Stimulated activated CD4-positive, alpha-beta T cell treated with anti-CD3 and anti-CD28 coated beads, TNF-alpha, amount 100 ng/mL, for 48 hours (primary cell): Measurements from ENCODE around the gene NFKB1.

Source experiments
- DNase-seq, 3 donors: peaks; one replicate each; pipeline ENCODE4 v3.0.0-alpha.2; 2020; ENCODE audit warnings: low read depth in 3 of 3

The NFKB1 gene

DNA sequence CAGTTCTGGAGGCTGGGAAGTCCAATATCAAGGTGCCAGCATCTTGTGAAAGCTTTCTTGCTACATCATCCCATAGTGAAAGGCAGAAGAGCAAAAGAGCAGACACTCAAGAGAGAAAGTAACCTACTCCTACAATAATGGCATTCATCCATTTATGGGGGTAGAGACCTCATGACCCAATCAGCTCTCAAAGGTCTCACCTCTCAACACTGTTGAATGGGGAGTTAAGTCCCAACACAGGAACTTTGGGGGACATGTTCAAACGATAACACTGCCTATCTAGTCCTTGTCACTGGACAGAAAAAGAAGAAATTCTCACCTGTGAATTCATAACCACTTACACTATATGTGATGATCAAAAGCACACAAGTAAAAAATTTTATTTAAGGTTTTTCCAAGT is 6.6 kb upstream of the NFKB1 start:
- DNase-seq: no peak

- DNase-seq: no peak
These were observed 3.2 kb upstream of the NFKB1 start for GRCh38 chr4:102497986-102498385.

GRCh38 chr4:102500352-102500695 is 835 bp upstream of the NFKB1 start:
- no peak for DNase-seq

- DNase-seq: no peak
These were observed 213 bp downstream of the NFKB1 start for GRCh38 chr4:102501447-102501696.

DNA sequence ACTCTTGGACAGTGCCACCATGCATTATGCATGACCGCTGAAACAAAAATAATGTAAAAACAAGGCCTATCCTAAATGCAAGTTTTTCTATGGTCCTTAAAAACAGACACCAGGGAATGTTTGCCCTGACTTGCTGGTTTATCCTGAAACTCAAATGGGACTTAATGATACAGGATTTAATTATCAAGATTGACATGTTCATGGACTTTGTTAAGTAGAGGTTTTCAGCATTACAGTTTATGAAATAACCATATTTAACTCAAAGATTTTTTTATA is 1.3 kb downstream of the NFKB1 start:
- no peak for DNase-seq

- no peak for DNase-seq
These were observed 2.2 kb downstream of the NFKB1 start for GRCh38 chr4:102503301-102503746.

DNA sequence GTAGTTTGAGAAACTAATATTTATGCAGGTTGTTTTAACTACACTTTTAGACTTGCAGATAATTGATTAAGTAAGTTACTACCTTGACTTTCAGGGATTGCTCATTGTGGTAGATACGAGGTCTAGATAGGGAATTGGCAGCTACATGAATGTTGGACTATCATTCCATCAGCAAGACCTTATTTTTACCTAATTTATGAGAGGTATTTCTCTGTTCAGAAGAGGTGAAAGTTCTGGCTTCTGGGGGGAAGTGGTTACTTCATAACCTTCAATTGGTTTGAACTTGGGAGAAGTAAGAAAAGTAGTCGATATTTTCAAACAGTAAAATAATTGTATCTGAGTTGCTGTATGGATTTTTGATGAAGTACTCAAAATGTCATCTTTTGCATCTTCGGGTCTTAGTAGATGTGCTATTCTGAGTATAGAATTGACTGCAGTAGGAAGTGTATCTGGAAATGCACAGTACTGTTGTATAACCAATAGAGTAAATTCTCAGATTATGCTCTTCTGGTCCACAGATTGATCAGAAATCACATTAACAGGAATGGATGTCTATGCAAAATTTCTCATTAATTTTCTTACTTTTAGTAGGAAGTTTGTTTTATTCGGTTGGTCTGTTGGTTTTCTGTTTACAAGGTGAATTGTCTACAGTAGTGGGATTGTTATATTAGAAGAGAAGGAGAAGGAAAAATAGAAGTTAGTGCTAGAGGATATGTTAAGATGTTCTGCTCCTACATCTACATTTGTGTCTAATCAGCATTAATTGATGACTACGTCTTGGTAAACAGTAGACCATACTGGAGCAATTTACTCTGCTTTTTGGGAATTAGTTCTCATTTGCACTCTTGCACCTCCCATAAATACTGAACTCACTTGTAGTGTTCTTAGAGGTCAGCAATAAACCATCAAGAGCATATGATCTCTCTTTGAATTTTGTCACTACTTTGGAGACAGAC is 3.0 kb downstream of the NFKB1 start:
- DNase-seq: no peak

GRCh38 chr4:102504941-102505340 is 3.8 kb downstream of the NFKB1 start:
- no peak for DNase-seq

- no peak for DNase-seq
These were observed 4.5 kb downstream of the NFKB1 start for GRCh38 chr4:102505708-102506107.

DNA sequence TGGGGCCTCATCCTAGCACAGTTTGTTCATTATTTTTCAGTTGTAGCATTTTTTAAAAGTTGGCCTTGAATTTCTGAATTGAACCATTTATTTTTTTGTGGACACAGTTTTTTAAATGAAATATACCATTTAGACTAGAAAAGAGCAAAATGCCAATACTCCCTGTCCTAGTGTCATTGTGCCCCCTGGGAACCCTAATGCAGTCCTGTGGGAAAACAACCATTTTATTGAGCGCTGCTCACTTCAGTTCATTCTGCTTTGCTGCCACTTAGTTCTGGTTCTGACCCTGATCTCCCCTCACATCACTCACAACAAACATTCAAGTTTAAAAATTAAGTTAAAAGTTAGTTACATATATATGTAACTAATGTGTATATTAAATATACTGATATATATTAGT is 5.4 kb downstream of the NFKB1 start:
- no peak for DNase-seq

DNA sequence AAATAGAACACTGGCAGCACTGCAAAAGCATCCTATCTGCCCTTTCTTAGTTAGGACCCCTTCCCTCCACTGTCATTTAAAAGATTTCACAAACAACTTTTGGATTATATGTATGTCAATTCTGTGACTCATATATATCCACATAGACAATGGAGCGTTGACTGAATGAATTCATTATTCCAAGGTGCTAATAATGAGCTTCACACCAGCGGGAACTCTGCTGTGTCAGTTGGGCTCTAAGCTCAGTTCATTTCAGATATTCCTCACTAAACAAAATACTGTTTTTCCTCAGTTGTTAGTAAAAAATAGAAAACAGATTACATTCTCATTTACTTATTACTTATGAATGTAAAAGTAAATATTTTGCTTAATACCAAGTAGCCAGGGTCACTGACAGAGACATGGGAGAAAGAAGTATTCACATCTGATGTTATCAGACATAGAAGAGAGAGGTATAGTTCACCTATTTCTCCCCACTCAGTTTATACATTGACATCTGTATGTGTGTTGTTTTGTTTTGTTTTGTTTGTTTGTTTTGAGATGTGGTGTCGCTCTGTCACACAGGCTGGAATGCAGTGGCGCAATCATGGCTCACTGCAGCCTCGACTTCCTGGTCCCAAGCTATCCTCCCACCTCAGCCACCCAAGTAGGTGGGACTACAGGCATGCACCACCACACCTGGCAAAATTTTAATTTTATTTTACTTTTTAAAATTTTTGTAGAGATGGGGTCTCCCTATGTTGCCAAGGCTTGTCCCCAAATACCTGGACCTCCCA is 10.9 kb downstream of the NFKB1 start:
- DNase-seq: no peak

GRCh38 chr4:102514298-102514964 is 13.3 kb downstream of the NFKB1 start:
- DNase-seq: no peak

DNA sequence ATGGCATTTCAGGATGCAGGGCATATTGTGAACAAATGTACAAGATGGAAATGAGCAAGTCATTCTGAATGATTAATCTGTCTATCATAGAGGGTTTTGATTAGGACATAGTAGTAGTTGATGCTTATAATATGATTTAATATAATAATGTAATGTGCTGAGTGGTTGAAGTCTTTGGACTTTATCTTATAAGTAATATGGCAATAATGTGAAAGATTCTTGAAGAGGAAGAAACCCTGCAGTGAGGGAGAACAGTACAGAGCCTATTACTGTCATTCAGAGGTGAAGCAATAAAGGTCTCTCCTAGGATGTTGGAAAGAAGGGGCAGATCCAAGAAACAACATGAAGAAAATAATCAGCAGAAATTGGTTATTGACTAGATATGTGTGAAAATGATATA is 16.6 kb downstream of the NFKB1 start:
- no peak for DNase-seq

DNA sequence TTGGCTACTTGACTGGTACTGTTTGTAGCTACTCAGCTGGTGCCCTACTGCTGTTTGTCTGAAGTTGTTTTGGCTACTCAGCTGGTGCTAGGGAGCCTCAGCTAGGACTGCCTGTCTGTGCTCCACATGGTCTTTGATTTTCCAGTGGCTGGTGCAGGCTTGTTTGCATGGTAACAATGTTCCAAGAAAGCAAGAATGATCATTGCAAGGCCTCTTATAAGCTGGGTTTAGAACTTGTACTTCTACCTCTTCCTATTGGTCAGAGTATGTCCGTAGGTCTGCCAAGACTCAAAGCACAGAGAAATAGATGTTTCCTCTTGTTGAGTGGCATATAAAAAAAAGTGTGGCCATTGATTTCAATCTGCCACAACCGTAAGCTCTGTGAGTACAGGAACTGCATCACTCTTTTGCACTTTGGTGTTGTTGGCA is 17.6 kb downstream of the NFKB1 start:
- no peak for DNase-seq

- DNase-seq: no peak
These were observed 18.8 kb downstream of the NFKB1 start for GRCh38 chr4:102519925-102520324.

DNA sequence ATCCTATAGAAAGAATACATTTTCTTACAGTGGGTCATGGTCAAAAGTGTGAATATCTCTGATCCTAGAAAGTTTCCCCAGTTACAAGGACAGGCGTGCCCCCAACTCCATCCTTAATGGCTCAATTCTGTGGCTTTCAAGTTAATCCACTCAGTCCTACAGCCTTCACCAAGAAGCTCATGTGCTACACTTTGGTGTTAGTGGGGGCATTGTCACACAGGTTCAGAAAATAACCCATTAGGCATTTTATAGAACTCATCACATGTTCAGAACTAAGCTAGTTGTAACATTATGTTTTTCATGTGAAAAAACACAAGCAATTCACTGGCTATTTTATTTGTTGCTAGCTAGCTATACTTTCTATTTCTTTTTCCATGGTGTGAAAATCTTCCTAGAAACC is 20.4 kb downstream of the NFKB1 start:
- DNase-seq: no peak

DNA sequence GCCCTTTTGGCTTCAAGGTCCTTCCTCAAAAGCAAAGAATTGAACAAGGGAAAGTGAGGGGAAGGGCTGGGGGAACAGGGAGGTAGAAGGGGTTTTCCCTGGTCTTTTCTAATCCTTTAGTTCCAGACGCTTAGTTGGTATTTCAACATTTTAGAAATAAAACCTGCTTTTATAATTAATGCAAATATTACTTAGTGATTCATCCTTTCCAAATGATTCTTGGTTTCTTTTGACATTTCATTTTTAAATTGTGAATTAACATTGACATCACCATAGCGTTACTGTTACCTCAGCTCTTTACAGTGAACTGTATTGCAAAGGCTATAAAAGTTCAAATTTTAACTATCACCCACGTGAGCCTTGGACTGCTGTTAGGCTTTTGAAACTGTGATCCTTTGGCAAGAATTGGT is 20.9 kb downstream of the NFKB1 start:
- DNase-seq: no peak

- no peak for DNase-seq
These were observed 23.5 kb downstream of the NFKB1 start for GRCh38 chr4:102524691-102525090.

- no peak for DNase-seq
These were observed 23.9 kb downstream of the NFKB1 start for GRCh38 chr4:102525097-102525496.

DNA sequence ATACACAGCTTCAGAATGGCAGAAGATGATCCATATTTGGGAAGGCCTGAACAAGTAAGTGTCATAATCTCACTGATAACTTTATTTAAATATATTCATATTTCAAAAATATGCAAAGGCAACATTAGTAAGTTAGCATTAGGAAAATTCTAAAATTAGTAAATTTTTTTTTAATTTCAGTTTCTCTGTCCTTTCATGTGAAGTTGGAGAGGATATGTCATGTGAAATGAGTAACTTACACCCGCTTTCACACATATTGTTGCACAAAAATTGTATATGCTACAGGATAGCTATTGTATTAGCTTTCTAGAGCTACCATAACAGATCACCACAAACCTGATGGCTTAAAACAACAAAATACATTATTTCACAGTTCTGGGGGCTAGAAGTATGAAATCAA is 24.3 kb downstream of the NFKB1 start:
- no peak for DNase-seq

- no peak for DNase-seq
These were observed 25.4 kb downstream of the NFKB1 start for GRCh38 chr4:102526532-102526931.

- no peak for DNase-seq
These were observed 26.6 kb downstream of the NFKB1 start for GRCh38 chr4:102527695-102528283.

DNA sequence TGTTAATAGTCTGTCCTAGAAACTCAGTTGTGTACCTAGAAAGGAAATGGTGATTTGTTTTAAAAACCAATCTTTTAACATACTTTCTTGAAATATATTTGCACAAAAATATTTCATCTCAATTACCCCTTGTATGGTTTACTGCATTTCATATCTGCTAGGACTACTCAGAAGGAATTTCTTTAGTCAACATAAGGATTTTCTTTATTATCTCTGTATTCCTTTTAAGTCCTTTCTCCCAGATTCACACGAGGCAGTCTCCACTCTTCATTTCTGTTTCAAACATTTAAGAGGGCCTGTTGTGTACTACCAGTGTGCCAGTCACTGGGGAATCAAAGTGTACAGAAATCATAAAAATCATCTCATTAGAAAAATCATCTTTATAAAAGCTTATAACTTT is 28.8 kb downstream of the NFKB1 start:
- DNase-seq: no peak
